Measurements from ENCODE around the gene ZNF625.
A peak's percentile ranks its signal among the peaks of the same experiment; 100 is the strongest.
"Not testable (repeated sequence)": the region's sequence is repeated elsewhere in the genome, so short reads cannot be mapped to it uniquely, and the experiment has no call there.

Gene ZNF625

GRCh38 chr19:12137221-12137940, 19.2 kb downstream of the ZNF625 start:
- peak; percentile 60 for DNase-seq

GRCh38 chr19:12133069-12133468, 23.5 kb downstream of the ZNF625 start:
- DNase-seq = peak; percentile 8

- DNase-seq = peak; percentile 57
These were observed 29.8 kb downstream of the ZNF625 start for GRCh38 chr19:12126707-12127106.

- no peak for DNase-seq
These were observed 39.1 kb downstream of the ZNF625 start for GRCh38 chr19:12117201-12117970.

GRCh38 chr19:12113121-12113520, 43.4 kb downstream of the ZNF625 start:
- no peak for DNase-seq

- DNase-seq = no peak
These were observed 43.8 kb downstream of the ZNF625 start for GRCh38 chr19:12112701-12113100.

GRCh38 chr19:12111943-12112637, 44.4 kb downstream of the ZNF625 start:
- DNase-seq = no peak

- DNase-seq = no peak
These were observed 45.4 kb downstream of the ZNF625 start for GRCh38 chr19:12111176-12111575.

- DNase-seq = not testable (repeated sequence)
These were observed 52.6 kb downstream of the ZNF625 start for GRCh38 chr19:12103909-12104308.

- DNase-seq = no peak
These were observed 58.5 kb downstream of the ZNF625 start for GRCh38 chr19:12098040-12098439.

- no peak for DNase-seq
These were observed 61.3 kb downstream of the ZNF625 start for GRCh38 chr19:12095111-12095790.

All from DMS53 (cell line).